CD4-positive, alpha-beta T cell treated with Interleukin-1 beta for 1 hour (primary cell): ENCODE data around the gene ATP6V1G2.
A peak's percentile ranks its signal among the peaks of the same experiment; 100 is the strongest.

Source experiments
- DNase-seq, 2 donors: peaks; one replicate each; pipeline ENCODE4 v3.0.0-alpha.2; 2020 to 2022

ATP6V1G2 gene

GRCh38 chr6:31575952-31576685, 29.7 kb upstream of the ATP6V1G2 start:
- no peak for DNase-seq

- DNase-seq, result peak; percentile 90 to 93
Measured at GRCh38 chr6:31575335-31575901, 29.0 kb upstream of the ATP6V1G2 start, which contains the start of gene TNF. Gene TNF (plus strand): TSS chr6:31575565. CDS start chr6:31575742, 177 bp downstream.

- DNase-seq, result no peak
Measured at GRCh38 chr6:31574106-31575061, 28.0 kb upstream of the ATP6V1G2 start.

GRCh38 chr6:31573239-31574105, 27.1 kb upstream of the ATP6V1G2 start:
- DNase-seq, result no peak

GRCh38 chr6:31572041-31572911, 25.9 kb upstream of the ATP6V1G2 start, which contains the start of gene LTA:
Gene LTA (plus strand): TSS chr6:31572289. CDS start chr6:31572743, 454 bp downstream.
- DNase-seq, result peak; percentile 78 to 81

- no peak for DNase-seq
Measured at GRCh38 chr6:31569861-31570536, 23.6 kb upstream of the ATP6V1G2 start.

GRCh38 chr6:31568537-31568961, 22.1 kb upstream of the ATP6V1G2 start:
- DNase-seq, result peak; percentile 81 to 87

GRCh38 chr6:31567531-31568370, 21.3 kb upstream of the ATP6V1G2 start:
- peak; percentile 47 to 51 for DNase-seq

GRCh38 chr6:31560697-31561058, 14.3 kb upstream of the ATP6V1G2 start:
- no peak for DNase-seq

GRCh38 chr6:31559958-31560696, 13.7 kb upstream of the ATP6V1G2 start:
- DNase-seq, result peak; percentile 61 to 78

GRCh38 chr6:31559606-31559957, 13.2 kb upstream of the ATP6V1G2 start:
- DNase-seq, result no peak

GRCh38 chr6:31558631-31559500, 12.5 kb upstream of the ATP6V1G2 start:
- DNase-seq, result peak; percentile 71 to 83

GRCh38 chr6:31558318-31558625, 11.9 kb upstream of the ATP6V1G2 start:
- DNase-seq, result no peak

- DNase-seq, result no peak
Measured at GRCh38 chr6:31557443-31558317, 11.3 kb upstream of the ATP6V1G2 start.

- DNase-seq, result no peak
Measured at GRCh38 chr6:31556307-31556706, 9.9 kb upstream of the ATP6V1G2 start.

- peak; percentile 79 for DNase-seq
Measured at GRCh38 chr6:31551371-31551770, 5.0 kb upstream of the ATP6V1G2 start.

- no peak for DNase-seq
Measured at GRCh38 chr6:31548544-31548873, 2.1 kb upstream of the ATP6V1G2 start.
